Measurements from ENCODE around the gene SPARC.

SPARC gene

GRCh38 chr5:151643388-151643787 lies 43.3 kb downstream of the SPARC start:
- TF ChIP-seq ZFX (IDR thresholded peaks at IDR 0.05; ENCODE audit: borderline replicate concordance) (no peak), CTCF (IDR thresholded peaks at IDR 0.05) (no peak)
- H3K27ac ChIP-seq: no peak overlapping the region

- no peak overlapping the region for H3K27ac ChIP-seq
- no peak for TF ChIP-seq ZFX (IDR thresholded peaks at IDR 0.05; ENCODE audit: borderline replicate concordance)
- no peak for TF ChIP-seq CTCF (IDR thresholded peaks at IDR 0.05)
Measured at GRCh38 chr5:151642472-151643140, 44.1 kb downstream of the SPARC start.

- TF ChIP-seq ZFX (IDR thresholded peaks at IDR 0.05; ENCODE audit: borderline replicate concordance) (no peak), CTCF (IDR thresholded peaks at IDR 0.05) (no peak)
- no peak overlapping the region for H3K27ac ChIP-seq
Measured at GRCh38 chr5:151638619-151639018, 48.1 kb downstream of the SPARC start.

DNA sequence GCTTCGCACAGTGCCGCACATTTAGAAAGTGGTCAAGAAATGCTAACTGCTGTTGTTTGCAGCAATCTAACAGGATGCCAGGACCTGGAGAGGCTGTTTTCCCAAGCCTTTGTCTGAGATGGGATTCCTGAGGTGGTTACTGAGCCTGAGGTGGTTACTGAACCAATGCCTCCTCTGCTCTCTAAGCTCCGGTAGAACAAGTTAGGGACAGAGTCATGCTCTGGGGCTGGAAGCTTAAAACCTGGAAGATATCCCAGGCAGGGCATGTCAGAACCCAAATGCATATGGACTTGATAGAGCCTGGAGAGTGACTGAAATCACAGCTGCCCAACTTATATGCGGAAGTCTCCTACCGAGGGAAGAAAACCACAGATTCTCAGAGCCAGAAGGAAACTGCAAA lies 49.0 kb downstream of the SPARC start:
- TF ChIP-seq CTCF (IDR thresholded peaks at IDR 0.05) (no peak), ZFX (IDR thresholded peaks at IDR 0.05; ENCODE audit: borderline replicate concordance) (no peak)
- H3K27ac ChIP-seq: no peak overlapping the region

DNA sequence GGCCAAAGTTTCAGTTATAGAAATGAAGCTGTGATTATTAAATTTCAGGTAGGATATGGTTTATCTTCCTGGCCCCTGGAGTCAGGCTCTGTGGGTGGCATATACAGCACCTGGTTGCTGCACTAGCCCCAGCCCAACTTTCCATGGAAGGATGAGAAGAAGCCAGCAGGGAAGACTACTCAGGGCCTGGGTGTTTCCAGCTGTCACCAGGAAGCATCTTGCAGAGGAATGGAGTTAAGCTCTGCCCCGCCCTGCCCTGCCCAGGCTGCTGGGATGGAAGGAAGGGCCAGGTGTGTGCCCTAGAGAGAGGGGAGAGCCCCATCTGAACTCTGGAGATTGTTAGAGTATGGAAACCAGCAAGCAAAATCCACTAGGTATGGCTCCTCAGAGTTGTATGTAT lies 52.8 kb downstream of the SPARC start:
- no peak overlapping the region for H3K27ac ChIP-seq
- TF ChIP-seq ZFX (IDR thresholded peaks at IDR 0.05; ENCODE audit: borderline replicate concordance) (no peak), CTCF (IDR thresholded peaks at IDR 0.05) (no peak)

DNA sequence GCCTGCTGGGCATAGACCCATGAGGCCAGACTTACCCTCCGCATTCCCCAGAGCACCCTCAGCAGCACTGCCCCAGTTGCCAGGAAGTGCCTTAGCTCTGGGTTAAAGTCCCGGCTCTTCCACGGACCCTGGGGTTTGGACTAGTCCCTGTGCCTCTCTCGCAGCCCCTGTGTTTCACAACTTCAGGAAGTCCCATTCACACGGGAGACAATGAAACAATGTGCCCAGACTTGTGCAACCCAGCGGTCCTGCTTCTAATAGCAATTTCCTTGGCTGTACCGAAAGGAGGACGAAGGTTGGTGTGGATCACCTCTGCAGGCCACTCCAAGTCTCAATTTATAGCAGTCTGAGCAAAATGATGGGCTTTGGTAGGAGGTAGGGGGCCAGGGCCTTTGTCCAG lies 53.8 kb downstream of the SPARC start:
- no peak overlapping the region for H3K27ac ChIP-seq
- TF ChIP-seq ZFX (IDR thresholded peaks at IDR 0.05; ENCODE audit: borderline replicate concordance): no peak
- no peak for TF ChIP-seq CTCF (IDR thresholded peaks at IDR 0.05)

- no peak for TF ChIP-seq ZFX (IDR thresholded peaks at IDR 0.05; ENCODE audit: borderline replicate concordance)
- no peak for TF ChIP-seq CTCF (IDR thresholded peaks at IDR 0.05)
- no peak overlapping the region for H3K27ac ChIP-seq
Measured at GRCh38 chr5:151632524-151632923, 54.2 kb downstream of the SPARC start.
